Measurements from ENCODE around the gene FARP1. TPM values are rescaled to one million over a fixed set of nuclear protein-coding genes. Genes with fewer than 3 reads are reported as not detected.
A peak's percentile ranks its signal among the peaks of the same experiment; 100 is the strongest.

Gene FARP1
- total and polyA plus RNA-seq, 2 of the 13 experiments (the other 11 are each of a cell fraction or from before 2014, with no cell fraction given) = 70.6 to 126 TPM

DNA sequence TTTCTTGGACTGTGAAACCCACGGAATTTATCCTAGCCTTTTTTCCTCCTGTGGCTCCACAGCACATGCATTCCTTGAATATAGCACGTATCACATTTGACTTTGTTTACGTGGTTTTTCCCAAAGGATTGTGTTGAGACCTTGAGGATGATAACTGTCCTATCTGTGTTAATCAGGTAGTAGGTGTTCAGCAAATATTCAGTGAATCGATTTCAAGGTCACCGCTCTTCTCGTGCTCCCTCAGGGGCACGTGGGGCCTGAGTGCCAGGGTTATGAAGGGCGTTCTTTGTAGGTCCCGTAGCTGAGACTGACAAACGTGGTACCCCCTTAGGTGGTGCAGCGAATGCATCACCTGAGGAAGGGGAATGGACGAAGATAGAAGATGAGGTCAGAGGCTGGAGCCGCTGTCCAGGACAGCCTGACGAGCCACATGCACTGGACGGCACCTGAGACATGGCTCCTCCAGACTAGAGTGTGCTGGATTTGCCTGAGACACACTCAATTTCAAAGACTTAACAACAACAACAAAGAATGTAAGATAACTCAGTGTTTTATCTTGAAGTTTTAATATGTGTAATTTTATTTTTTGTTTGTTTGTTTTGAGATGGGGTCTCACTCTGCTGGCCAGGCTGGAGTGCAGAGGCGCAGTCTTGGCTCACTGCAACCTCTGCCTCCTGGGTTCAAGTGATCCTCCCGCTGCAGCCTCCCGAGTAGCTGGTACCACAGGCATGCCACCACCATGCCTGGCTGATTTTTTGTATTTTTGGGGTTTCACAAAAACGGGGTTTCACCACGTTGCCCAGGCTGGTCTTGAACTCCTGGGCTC is 165.4 kb downstream of the FARP1 start (continued):
- TF ChIP-seq, protein P1, sequence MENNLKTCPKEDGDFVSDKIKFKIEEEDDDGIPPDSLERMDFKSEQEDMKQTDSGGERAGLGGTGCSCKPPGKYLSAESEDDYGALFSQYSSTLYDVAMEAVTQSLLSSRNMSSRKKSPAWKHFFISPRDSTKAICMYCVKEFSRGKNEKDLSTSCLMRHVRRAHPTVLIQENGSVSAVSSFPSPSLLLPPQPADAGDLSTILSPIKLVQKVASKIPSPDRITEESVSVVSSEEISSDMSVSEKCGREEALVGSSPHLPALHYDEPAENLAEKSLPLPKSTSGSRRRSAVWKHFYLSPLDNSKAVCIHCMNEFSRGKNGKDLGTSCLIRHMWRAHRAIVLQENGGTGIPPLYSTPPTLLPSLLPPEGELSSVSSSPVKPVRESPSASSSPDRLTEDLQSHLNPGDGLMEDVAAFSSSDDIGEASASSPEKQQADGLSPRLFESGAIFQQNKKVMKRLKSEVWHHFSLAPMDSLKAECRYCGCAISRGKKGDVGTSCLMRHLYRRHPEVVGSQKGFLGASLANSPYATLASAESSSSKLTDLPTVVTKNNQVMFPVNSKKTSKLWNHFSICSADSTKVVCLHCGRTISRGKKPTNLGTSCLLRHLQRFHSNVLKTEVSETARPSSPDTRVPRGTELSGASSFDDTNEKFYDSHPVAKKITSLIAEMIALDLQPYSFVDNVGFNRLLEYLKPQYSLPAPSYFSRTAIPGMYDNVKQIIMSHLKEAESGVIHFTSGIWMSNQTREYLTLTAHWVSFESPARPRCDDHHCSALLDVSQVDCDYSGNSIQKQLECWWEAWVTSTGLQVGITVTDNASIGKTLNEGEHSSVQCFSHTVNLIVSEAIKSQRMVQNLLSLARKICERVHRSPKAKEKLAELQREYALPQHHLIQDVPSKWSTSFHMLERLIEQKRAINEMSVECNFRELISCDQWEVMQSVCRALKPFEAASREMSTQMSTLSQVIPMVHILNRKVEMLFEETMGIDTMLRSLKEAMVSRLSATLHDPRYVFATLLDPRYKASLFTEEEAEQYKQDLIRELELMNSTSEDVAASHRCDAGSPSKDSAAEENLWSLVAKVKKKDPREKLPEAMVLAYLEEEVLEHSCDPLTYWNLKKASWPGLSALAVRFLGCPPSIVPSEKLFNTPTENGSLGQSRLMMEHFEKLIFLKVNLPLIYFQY (CRISPR knock-in tag; IDR thresholded peaks at IDR 0.05; ENCODE audit: borderline replicate concordance) = no peak
- no peak for TF ChIP-seq SCMH1 (CRISPR knock-in tag; IDR thresholded peaks at IDR 0.05; ENCODE audit: borderline replicate concordance)
- TF ChIP-seq TCF7L2 (IDR thresholded peaks at IDR 0.05; ENCODE audit: low read depth, low read length) = no peak
- peak; percentile 59; the same call in 1 of the 2 replicates for TF ChIP-seq NR2C2 (CRISPR knock-in tag; IDR thresholded peaks at IDR 0.05; ENCODE audit: borderline replicate concordance)
- no peak for TF ChIP-seq HNRNPLL (IDR thresholded peaks at IDR 0.05; ENCODE audit: low read depth, low read length, poor library complexity, severe bottlenecking)
- no peak for TF ChIP-seq ATM (IDR thresholded peaks at IDR 0.05; ENCODE audit: borderline replicate concordance)
- TF ChIP-seq KAT2B (IDR thresholded peaks at IDR 0.05; ENCODE audit: borderline replicate concordance, low read depth, low read length) = no peak
- no peak for TF ChIP-seq ZNF605 (CRISPR knock-in tag; IDR thresholded peaks at IDR 0.05)
- no peak for TF ChIP-seq KLF6 (CRISPR knock-in tag; IDR thresholded peaks at IDR 0.05)
- no peak for TF ChIP-seq ZNF703 (CRISPR knock-in tag; IDR thresholded peaks at IDR 0.05; ENCODE audit: borderline replicate concordance)
- no peak for TF ChIP-seq DBP (CRISPR knock-in tag; IDR thresholded peaks at IDR 0.05; ENCODE audit: not compliant biosample characterization)
- TF ChIP-seq, protein P2, sequence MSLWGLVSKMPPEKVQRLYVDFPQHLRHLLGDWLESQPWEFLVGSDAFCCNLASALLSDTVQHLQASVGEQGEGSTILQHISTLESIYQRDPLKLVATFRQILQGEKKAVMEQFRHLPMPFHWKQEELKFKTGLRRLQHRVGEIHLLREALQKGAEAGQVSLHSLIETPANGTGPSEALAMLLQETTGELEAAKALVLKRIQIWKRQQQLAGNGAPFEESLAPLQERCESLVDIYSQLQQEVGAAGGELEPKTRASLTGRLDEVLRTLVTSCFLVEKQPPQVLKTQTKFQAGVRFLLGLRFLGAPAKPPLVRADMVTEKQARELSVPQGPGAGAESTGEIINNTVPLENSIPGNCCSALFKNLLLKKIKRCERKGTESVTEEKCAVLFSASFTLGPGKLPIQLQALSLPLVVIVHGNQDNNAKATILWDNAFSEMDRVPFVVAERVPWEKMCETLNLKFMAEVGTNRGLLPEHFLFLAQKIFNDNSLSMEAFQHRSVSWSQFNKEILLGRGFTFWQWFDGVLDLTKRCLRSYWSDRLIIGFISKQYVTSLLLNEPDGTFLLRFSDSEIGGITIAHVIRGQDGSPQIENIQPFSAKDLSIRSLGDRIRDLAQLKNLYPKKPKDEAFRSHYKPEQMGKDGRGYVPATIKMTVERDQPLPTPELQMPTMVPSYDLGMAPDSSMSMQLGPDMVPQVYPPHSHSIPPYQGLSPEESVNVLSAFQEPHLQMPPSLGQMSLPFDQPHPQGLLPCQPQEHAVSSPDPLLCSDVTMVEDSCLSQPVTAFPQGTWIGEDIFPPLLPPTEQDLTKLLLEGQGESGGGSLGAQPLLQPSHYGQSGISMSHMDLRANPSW (CRISPR knock-in tag; IDR thresholded peaks at IDR 0.05; ENCODE audit: borderline replicate concordance) = no peak
- TF ChIP-seq CCDC6 (CRISPR knock-in tag; IDR thresholded peaks at IDR 0.05) = no peak
- peak; percentile 54 for TF ChIP-seq TCF7 (IDR thresholded peaks at IDR 0.05; ENCODE audit: low read depth)
- TF ChIP-seq ZNF383 (CRISPR knock-in tag; IDR thresholded peaks at IDR 0.05; ENCODE audit: borderline replicate concordance) = no peak
- TF ChIP-seq ZNF747 (CRISPR knock-in tag; IDR thresholded peaks at IDR 0.05; ENCODE audit: borderline replicate concordance) = no peak
- TF ChIP-seq MED1 (CRISPR knock-in tag; IDR thresholded peaks at IDR 0.05) = peak; percentile 95
- TF ChIP-seq ZNF280D (CRISPR knock-in tag; IDR thresholded peaks at IDR 0.05) = no peak

Measured in HepG2 (cell line).